SK-N-SH (cell line): ENCODE data around the gene ATP6V1G1. TPM values are rescaled to one million over a fixed set of nuclear protein-coding genes. Genes with fewer than 3 reads are reported as not detected.

ENCODE experiments used
- CTCF ChIA-PET: fragments of 300-600, 350-600 bp; formaldehyde crosslinking; extraction: SDS; loops from one replicate; lab custom pipeline; 2021; lab: Yijun Ruan, JAX
- POLR2A ChIA-PET: fragments of 350-600 bp; sonication (Branson Sonifier 250); formaldehyde crosslinking; extraction: SDS; loops from one replicate; lab custom pipeline; 2020; ENCODE audit warnings: antibody characterized with exemption, inconsistent platforms; lab: Yijun Ruan, JAX
- DNase-seq: peaks from one replicate; pipeline ENCODE4 v3.0.0; 2012
- H2AFZ ChIP-seq: fragments of 200-600 bp; sonication (generic); 2 replicates; pipeline ENCODE4 v1.8.1; 2016; ENCODE audit warnings: antibody characterized with exemption, mild to moderate bottlenecking, low read depth
- H3F3A ChIP-seq: fragments of 200-600 bp; sonication (generic); replicated peaks from 2 replicates; pipeline ENCODE3; 2016; ENCODE audit warnings: antibody characterized with exemption, mild to moderate bottlenecking; ENCODE audit not compliant: insufficient read depth
- H3K27ac ChIP-seq, 2 experiments: fragments of 200-500 bp in 1 of 2; fragments of 200-600 bp in 1 of 2; sonication (Bioruptor generic) in 1 of 2; sonication (generic), shearing (Covaris generic) in 1 of 2; 2 replicates each; pipeline versions ENCODE4 v1.5.1 to v1.6.1; 2014 to 2016; ENCODE audit warnings: low read depth in 2 of 2, inconsistent platforms in 1 of 2, low read length in 1 of 2, mild to moderate bottlenecking in 1 of 2, mixed read lengths in 1 of 2
- H3K27me3 ChIP-seq: fragments of 200-600 bp; sonication (generic), shearing (Covaris generic); 2 replicates; pipeline ENCODE4 v1.6.1; 2016; ENCODE audit warnings: mixed run types; ENCODE audit not compliant: insufficient read depth
- H3K36me3 ChIP-seq, 2 experiments: fragments of 200-500 bp in 1 of 2; fragments of 200-600 bp in 1 of 2; sonication (Bioruptor generic) in 1 of 2; sonication (generic) in 1 of 2; replicated peaks in 1 of 2; 2 replicates each; pipeline versions ENCODE3 to v1.5.1; 2014 to 2016; ENCODE audit warnings: low read length in 1 of 2, mild to moderate bottlenecking in 1 of 2; ENCODE audit not compliant: insufficient read depth in 2 of 2, control insufficient read depth in 1 of 2
- H3K4me1 ChIP-seq, 2 experiments: fragments of 200-500 bp in 1 of 2; fragments of 200-600 bp in 1 of 2; sonication (Bioruptor generic) in 1 of 2; sonication (generic), shearing (Covaris generic) in 1 of 2; 2 replicates each; pipeline versions ENCODE4 v1.5.1 to v1.6.1; 2014 to 2016; ENCODE audit warnings: low read depth in 1 of 2, low read length in 1 of 2, mixed run types in 1 of 2; ENCODE audit not compliant: insufficient read depth in 2 of 2, control insufficient read depth in 1 of 2
- H3K4me2 ChIP-seq: fragments of 200-600 bp; sonication (generic), shearing (Covaris generic); 2 replicates; pipeline ENCODE4 v1.6.1; 2017; ENCODE audit warnings: mixed run types
- H3K4me3 ChIP-seq, 2 experiments: fragments of 200-500 bp in 1 of 2; fragments of 200-600 bp in 1 of 2; sonication (Bioruptor generic) in 1 of 2; sonication (generic), shearing (Covaris generic) in 1 of 2; 2 replicates each; pipeline versions ENCODE4 v1.5.1 to v1.8.1; 2014 to 2016; ENCODE audit warnings: low read depth in 2 of 2, inconsistent platforms in 1 of 2, low read length in 1 of 2, mild to moderate bottlenecking in 1 of 2, mixed read lengths in 1 of 2, moderate library complexity in 1 of 2
- H3K79me2 ChIP-seq: fragments of 200-600 bp; sonication (generic); 2 replicates; pipeline ENCODE4 v1.8.1; 2017; ENCODE audit warnings: mild to moderate bottlenecking; ENCODE audit not compliant: insufficient read depth
- H3K9ac ChIP-seq: fragments of 200-600 bp; sonication (generic); 2 replicates; pipeline ENCODE4 v1.6.1; 2017; ENCODE audit warnings: mixed run types
- H3K9me2 ChIP-seq: fragments of 200-600 bp; sonication (generic); 2 replicates; pipeline ENCODE4 v1.6.1; 2017; ENCODE audit warnings: mixed run types
- H3K9me3 ChIP-seq: fragments of 200-600 bp; sonication (generic); 2 replicates; pipeline ENCODE4 v1.6.1; 2017; ENCODE audit warnings: mixed run types, mild to moderate bottlenecking, moderate library complexity
- H4K20me1 ChIP-seq: fragments of 200-600 bp; sonication (generic); 2 replicates; pipeline ENCODE4 v1.6.1; 2017; ENCODE audit warnings: mild to moderate bottlenecking, mixed run types; ENCODE audit not compliant: insufficient read depth
- CHD2 ChIP-seq: fragments of 150-350 bp; IDR thresholded peaks from 2 replicates; pipeline ENCODE4 v1.6.1; 2018; ENCODE audit warnings: low read length; ENCODE audit not compliant: partially characterized antibody
- ELF1 ChIP-seq: IDR thresholded peaks from 2 replicates; pipeline ENCODE4 v1.4.0; 2012
- EP300 ChIP-seq, 2 experiments: IDR thresholded peaks; 2 replicates each; pipeline versions ENCODE4 v1.4.0 to v1.6.1; 2012; ENCODE audit warnings: borderline replicate concordance in 1 of 2, low read depth in 1 of 2, low read length in 1 of 2
- IRF3 ChIP-seq: fragments of 150-350 bp; IDR thresholded peaks from 2 replicates; pipeline ENCODE4 v1.6.1; 2016; ENCODE audit warnings: mild to moderate bottlenecking, low read depth, low read length
- JUND ChIP-seq: IDR thresholded peaks from 2 replicates; pipeline ENCODE4 v1.4.0; 2012
- MXI1 ChIP-seq: IDR thresholded peaks from 2 replicates; pipeline ENCODE4 v1.6.1; 2012; ENCODE audit warnings: mild to moderate bottlenecking, low read depth, low read length, improper control_type of control experiment
- NRF1 ChIP-seq: IDR thresholded peaks from 2 replicates; pipeline ENCODE4 v1.6.1; 2012; ENCODE audit warnings: low read depth, mild to moderate bottlenecking, low read length
- POLR2AphosphoS5 ChIP-seq: IDR thresholded peaks from 2 replicates; pipeline ENCODE4 v1.6.1; 2012; ENCODE audit warnings: low read depth, low read length
- RAD21 ChIP-seq: IDR thresholded peaks from 2 replicates; pipeline ENCODE4 v1.6.1; 2012; ENCODE audit warnings: mild to moderate bottlenecking, low read length
- RCOR1 ChIP-seq: fragments of 150-350 bp; IDR thresholded peaks from 2 replicates; pipeline ENCODE4 v1.6.1; 2017; ENCODE audit warnings: antibody characterized with exemption, low read length
- RFX5 ChIP-seq: IDR thresholded peaks from 2 replicates; pipeline ENCODE4 v1.6.1; 2012; ENCODE audit warnings: mild to moderate bottlenecking, improper control_type of control experiment, low read length
- RXRA ChIP-seq: IDR thresholded peaks from 2 replicates; pipeline ENCODE4 v1.4.0; 2012; ENCODE audit warnings: low read depth, mild to moderate bottlenecking, borderline replicate concordance
- SIN3A ChIP-seq: IDR thresholded peaks from 2 replicates; pipeline ENCODE4 v1.6.1; 2012; ENCODE audit warnings: low read depth, mild to moderate bottlenecking, low read length, moderate library complexity, borderline replicate concordance
- TAF1 ChIP-seq: IDR thresholded peaks from 2 replicates; pipeline ENCODE4 v1.6.1; 2012; ENCODE audit warnings: low read depth, mild to moderate bottlenecking, low read length, moderate library complexity, borderline replicate concordance
- TCF12 ChIP-seq: IDR thresholded peaks from 2 replicates; pipeline ENCODE4 v1.4.0; 2012
- TEAD4 ChIP-seq: IDR thresholded peaks from 2 replicates; pipeline ENCODE4 v1.4.0; 2012; ENCODE audit warnings: mild to moderate bottlenecking, borderline replicate concordance; ENCODE audit not compliant: insufficient read depth
- YY1 ChIP-seq: IDR thresholded peaks from 2 replicates; pipeline ENCODE4 v1.4.0; 2012; ENCODE audit warnings: low read depth, mild to moderate bottlenecking
- WGBS: methylation state at CpG from one replicate; pipeline ENCODE4 v1.1.6; 2017; ENCODE audit warnings: low lambda C conversion rate; 5-methylcytosine and 5-hydroxymethylcytosine counted together
- polyA plus RNA-seq, 3 experiments: library from polyadenylated mRNA; depleted of rRNA; stranded (reverse); fragments of >200 nt; gene quantifications; 2 replicates each; pipeline ENCODE4 v1.2.3, GENCODE V29; 2012
- TF ChIP-seq, protein P1 (sequence below): IDR thresholded peaks from 2 replicates; pipeline ENCODE4 v1.6.1; 2012; ENCODE audit warnings: mild to moderate bottlenecking, low read depth, low read length, moderate library complexity
- TF ChIP-seq, protein P2 (sequence below): IDR thresholded peaks from 2 replicates; pipeline ENCODE4 v1.4.0; 2012; ENCODE audit warnings: low read depth, borderline replicate concordance
- TF ChIP-seq, protein P3 (sequence below): fragments of 200-600 bp; sonication (generic); IDR thresholded peaks from 2 replicates; pipeline ENCODE4 v1.6.1; 2017; ENCODE audit warnings: antibody characterized with exemption, mild to moderate bottlenecking, moderate library complexity

Gene ATP6V1G1
- polyA plus RNA-seq, 1 of the 3 experiments (the other 2 are of a cell fraction) = 119 TPM

- Histone ChIP-seq H3K4me3 (no peak overlapping the region), H3K36me3 (no peaks in the 10 kb centered on the region), H3K27ac (no peak overlapping the region), H3K4me2 (no peak overlapping the region), H3K9me2 (no peaks in the 10 kb centered on the region), H3F3A (peaks cover 7% of the 10 kb centered on the region), H3K4me1 (no peaks in the 10 kb centered on the region), H3K79me2 (no peaks in the 10 kb centered on the region), H3K9ac (no peak overlapping the region), H3K9me3 (no peaks in the 10 kb centered on the region), H3K27me3 (peaks cover 42% of the 10 kb centered on the region), H4K20me1 (no peaks in the 10 kb centered on the region), H2AFZ (no peak overlapping the region)
- ChIA-PET CTCF (interaction anchor here (0.6 kb wide), 1 partner anchor 166 kb away, joined by 3 read pairs; no protein-coding TSS in a partner anchor), POLR2A (no interaction called here)
- TF ChIP-seq, protein P1, sequence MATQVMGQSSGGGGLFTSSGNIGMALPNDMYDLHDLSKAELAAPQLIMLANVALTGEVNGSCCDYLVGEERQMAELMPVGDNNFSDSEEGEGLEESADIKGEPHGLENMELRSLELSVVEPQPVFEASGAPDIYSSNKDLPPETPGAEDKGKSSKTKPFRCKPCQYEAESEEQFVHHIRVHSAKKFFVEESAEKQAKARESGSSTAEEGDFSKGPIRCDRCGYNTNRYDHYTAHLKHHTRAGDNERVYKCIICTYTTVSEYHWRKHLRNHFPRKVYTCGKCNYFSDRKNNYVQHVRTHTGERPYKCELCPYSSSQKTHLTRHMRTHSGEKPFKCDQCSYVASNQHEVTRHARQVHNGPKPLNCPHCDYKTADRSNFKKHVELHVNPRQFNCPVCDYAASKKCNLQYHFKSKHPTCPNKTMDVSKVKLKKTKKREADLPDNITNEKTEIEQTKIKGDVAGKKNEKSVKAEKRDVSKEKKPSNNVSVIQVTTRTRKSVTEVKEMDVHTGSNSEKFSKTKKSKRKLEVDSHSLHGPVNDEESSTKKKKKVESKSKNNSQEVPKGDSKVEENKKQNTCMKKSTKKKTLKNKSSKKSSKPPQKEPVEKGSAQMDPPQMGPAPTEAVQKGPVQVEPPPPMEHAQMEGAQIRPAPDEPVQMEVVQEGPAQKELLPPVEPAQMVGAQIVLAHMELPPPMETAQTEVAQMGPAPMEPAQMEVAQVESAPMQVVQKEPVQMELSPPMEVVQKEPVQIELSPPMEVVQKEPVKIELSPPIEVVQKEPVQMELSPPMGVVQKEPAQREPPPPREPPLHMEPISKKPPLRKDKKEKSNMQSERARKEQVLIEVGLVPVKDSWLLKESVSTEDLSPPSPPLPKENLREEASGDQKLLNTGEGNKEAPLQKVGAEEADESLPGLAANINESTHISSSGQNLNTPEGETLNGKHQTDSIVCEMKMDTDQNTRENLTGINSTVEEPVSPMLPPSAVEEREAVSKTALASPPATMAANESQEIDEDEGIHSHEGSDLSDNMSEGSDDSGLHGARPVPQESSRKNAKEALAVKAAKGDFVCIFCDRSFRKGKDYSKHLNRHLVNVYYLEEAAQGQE = no peak
- no peak for TF ChIP-seq RAD21
- no peak for TF ChIP-seq SIN3A
- TF ChIP-seq, protein P2, sequence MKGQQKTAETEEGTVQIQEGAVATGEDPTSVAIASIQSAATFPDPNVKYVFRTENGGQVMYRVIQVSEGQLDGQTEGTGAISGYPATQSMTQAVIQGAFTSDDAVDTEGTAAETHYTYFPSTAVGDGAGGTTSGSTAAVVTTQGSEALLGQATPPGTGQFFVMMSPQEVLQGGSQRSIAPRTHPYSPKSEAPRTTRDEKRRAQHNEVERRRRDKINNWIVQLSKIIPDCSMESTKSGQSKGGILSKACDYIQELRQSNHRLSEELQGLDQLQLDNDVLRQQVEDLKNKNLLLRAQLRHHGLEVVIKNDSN = no peak
- TF ChIP-seq NRF1 = no peak
- TF ChIP-seq TCF12 = no peak
- TF ChIP-seq RFX5 = no peak
- TF ChIP-seq CHD2 = no peak
- no peak for TF ChIP-seq EP300 (IDR thresholded peaks at IDR 0.05; ENCODE audit: borderline replicate concordance in 1 of 2, low read depth in 1 of 2, low read length in 1 of 2)
- TF ChIP-seq, protein P3, sequence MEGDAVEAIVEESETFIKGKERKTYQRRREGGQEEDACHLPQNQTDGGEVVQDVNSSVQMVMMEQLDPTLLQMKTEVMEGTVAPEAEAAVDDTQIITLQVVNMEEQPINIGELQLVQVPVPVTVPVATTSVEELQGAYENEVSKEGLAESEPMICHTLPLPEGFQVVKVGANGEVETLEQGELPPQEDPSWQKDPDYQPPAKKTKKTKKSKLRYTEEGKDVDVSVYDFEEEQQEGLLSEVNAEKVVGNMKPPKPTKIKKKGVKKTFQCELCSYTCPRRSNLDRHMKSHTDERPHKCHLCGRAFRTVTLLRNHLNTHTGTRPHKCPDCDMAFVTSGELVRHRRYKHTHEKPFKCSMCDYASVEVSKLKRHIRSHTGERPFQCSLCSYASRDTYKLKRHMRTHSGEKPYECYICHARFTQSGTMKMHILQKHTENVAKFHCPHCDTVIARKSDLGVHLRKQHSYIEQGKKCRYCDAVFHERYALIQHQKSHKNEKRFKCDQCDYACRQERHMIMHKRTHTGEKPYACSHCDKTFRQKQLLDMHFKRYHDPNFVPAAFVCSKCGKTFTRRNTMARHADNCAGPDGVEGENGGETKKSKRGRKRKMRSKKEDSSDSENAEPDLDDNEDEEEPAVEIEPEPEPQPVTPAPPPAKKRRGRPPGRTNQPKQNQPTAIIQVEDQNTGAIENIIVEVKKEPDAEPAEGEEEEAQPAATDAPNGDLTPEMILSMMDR = no peak
- TF ChIP-seq TAF1 = no peak
- TF ChIP-seq RXRA = no peak
- TF ChIP-seq IRF3 = no peak
- no peak for TF ChIP-seq MXI1
- TF ChIP-seq RCOR1 = no peak
- no peak for TF ChIP-seq ELF1
- TF ChIP-seq YY1 = no peak
- TF ChIP-seq JUND = no peak
- no peak for TF ChIP-seq TEAD4
- TF ChIP-seq POLR2AphosphoS5 = no peak
- WGBS = 54% methylated on average over 7 of the region's 7 CpGs
- DNase-seq = no peak
These were observed 16.8 kb upstream of the ATP6V1G1 start for GRCh38 chr9:114570742-114571141.
